Cerebellar nuclear complex (tissue), 1 donor: ENCODE data around the gene TRIM4.
"Not testable (repeated sequence)": the region's sequence is repeated elsewhere in the genome, so short reads cannot be mapped to it uniquely, and the experiment has no call there.

ENCODE experiments used
- DNase-seq, 2 experiments: peaks; one replicate each; lab custom pipeline; 2025; lab: John Stamatoyannopoulos, UW

Gene TRIM4

DNA sequence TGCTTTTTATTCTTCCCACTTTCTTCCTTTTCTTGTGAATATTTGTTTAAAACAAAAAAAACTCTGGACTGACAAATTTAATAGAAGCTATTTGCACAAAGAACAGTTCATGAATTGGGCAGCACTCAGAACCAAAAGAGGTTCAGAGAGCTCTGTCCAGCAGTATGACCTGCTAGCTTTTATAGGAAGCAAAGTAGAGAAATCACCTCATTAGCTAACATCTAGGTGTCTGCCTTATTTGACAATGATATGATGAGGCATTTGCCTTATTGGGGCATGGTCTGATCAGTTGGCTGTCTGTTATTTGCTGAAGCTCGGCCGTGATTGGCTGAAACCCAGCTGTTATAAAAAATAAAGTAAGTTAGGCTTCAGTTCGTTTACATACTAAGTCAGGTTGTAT is 819 bp upstream of the TRIM4 start:
- DNase-seq: no peak

DNA sequence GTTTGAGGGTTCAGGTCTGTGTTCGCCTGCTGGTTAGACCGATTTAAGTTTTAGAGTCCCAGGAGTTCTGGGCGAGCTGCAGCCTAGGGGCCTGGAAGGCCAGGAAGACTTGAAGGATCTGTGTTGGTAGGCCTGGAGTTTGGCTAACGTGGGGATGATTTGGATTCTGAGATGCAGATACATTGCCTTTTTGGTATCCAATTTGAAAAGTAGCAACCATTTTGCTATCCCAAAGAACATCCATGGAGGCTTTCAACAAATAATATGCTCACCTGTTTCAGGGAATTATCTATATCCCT is 433 bp upstream of the TRIM4 start:
- DNase-seq: no peak

DNA sequence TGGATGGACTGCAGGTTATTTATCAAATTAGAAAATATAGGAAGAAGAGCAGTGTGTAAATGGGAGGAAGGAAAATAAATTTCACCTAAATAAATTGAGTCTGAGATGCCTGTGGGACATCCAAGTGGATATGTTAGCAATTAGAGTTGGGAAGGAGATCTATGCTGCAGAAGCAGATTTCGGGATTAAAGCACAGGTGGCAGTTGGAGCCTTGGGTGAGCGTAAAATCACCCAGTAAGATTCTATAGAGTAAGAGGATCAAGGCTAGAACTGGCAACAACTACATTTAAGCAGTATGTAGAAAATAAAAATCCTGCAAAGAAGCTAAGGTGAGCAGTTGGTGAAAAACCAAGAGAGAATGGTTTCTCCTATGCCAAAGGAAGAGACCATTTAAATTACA is 8.4 kb downstream of the TRIM4 start:
- no peak for DNase-seq

GRCh38 chr7:99901581-99901980 is 17.7 kb downstream of the TRIM4 start:
- no peak for DNase-seq

DNA sequence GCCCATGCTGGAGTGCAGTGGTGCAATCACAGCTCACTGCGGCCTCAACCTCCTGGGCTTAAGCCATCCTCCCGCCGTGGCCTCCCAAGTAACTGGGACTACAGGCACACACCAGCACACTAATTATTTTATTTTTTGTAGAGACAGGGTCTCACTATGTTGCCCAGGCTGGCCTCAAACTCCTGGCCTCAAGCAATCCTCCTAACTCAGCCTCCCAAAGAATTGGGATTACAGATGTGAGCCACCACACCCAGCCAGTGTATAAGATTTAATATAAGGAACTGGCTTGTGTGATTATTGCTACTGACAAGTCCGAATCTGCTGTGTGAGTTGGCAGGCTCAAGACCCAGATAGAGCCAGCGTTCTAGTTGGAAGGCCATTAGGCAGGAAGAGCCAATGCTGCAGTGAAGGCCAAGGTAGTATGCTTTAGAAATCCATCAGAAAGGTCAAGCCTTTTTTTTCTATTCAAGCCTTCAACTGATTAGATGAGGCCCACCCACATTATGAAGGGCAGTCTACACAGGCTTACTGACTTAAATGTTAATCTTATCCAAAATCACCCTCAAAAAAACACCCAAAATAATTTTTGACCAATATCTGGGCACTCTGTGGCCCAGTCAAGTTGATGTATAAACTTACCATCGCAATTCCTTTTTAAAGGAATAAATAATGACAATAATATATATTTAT is 19.4 kb downstream of the TRIM4 start:
- no peak for DNase-seq

DNA sequence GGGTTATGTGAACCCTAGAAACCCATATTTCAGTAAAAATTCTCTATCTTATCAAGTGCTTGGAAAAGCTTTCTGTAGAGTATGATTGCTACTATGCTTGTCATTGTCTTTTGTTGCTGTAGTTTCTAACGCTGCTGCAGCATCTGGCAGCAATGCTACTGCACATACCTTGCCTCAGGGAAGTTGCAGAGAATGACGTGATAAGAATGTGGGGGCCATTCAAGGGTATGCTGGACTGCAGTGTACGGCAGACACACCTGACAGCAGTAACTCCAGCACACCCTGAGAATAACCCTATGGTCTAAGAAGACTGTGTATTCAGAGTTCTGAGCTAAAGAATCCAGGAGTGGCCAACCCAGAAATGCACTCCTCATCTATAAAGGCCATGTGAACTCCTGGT is 20.5 kb downstream of the TRIM4 start:
- DNase-seq: no peak

DNA sequence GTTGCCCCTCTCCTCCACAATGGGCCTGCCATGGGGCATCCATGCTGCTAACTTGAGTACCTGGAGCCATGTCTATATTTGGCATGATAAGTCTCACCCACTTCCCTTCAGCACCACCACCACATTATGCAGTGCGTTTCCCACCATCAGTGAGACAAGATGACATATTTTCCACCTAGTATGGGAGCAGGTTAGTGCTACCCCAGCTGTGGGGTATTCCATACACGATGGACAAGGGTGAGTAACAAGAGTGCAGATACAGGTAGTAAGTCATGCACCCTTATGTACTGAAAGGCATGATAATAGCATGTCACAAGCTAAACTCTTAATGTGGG is 21.3 kb downstream of the TRIM4 start:
- DNase-seq: no peak

DNA sequence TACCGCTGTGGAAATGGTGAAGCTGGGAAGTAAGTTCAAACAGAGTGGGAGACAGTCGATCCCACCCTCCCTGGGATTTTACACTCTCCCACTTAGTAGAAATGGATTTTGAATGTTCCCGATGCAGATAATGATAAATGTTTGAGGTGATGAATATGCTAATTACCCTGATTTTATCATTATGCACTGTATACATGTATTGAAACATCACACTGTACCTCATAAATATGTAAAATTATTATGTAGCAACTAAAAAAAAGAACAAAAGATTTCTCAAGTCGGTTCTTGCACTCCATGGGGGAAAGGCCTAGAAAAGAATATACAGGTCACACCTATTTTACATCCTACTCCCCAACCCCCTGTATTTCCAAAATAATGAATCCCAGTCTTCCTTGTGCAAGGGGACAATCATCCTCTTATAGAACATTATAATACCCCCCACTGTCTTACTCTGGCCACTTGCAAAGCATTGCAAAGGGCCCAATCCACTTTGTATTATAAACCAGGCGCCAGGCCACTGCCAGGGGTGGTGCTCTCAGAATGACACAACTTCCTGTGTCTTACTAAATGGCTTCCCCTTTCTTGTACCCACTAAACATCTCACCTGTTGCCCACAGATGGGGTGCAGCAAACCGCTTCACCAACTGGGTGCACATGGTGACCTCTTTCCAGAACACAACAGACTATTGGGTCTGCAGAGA is 21.9 kb downstream of the TRIM4 start:
- no peak for DNase-seq

DNA sequence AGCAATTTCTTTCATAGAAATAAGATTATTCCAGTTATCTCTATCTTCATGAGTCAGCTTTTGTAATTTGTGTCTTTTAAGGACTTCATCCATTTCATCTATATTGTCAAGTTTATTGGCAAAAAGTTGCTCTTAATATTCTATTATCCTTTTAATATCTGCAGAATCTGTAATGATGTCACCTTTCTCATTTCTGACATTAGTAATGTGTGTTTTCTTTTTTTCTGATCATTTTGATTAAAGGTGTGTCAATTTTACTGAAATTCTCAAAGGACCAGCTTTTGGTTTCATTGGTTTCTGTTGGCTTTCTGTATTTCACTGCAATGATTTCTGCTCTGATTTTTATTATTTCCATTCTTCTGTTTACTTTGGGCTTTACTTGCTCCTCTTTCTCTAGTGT is 24.6 kb downstream of the TRIM4 start:
- no peak for DNase-seq

DNA sequence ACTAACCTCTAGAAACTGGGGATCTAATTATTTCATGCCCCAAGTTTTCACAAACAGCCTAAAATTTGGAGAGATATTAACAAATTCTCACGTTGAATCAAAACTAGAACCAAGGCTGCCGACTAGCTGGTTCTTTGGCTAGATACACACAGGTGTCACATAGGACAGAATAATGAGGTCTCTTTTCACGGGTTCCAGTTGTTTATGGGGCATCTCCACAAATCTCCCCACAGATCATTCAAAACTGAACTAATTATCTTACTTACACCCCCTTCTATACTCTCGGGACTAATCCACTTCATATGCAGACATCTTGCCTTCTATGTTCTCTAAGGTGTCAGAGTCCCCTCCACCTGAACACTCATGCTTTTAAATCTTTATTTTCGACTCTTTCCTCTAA is 26.1 kb downstream of the TRIM4 start:
- DNase-seq: no peak

DNA sequence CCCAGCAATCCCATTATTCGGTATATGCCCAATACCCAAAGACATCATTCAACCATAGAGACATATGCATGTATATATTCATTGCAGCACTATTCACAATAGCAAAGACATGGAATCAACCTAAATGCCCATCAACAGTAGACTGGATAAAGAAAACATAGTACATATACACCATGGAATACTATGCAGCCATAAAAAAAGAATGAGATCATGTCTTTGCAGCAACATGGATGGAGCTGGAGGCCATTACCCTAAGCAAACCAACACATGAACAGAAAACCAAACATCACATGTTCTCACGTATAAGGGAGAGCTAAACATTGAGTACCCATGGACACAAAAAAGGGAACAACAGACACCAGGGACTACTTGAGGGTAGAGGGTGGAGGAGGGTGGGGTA is 29.0 kb downstream of the TRIM4 start:
- not testable (repeated sequence) for DNase-seq

DNA sequence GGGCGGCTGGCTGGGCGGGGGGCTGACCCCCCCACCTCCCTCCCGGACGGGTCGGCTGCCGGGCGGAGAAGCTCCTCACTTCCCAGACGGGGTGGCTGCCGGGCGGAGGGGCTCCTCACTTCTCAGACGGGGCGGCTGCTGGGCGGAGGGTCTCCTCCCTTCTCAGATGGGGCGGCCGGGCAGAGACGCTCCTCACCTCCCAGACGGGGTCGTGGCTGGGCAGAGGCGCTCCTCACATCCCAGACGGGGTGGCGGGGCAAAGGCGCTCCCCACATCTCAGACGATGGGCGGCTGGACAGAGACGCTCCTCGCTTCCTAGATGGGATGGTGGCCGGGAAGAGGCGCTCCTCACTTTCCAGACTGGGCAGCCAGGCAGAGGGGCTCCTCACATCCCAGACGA is 31.0 kb downstream of the TRIM4 start:
- not testable (repeated sequence) for DNase-seq

- DNase-seq: no peak
Measured at GRCh38 chr7:99881370-99881769, 38.0 kb downstream of the TRIM4 start.

DNA sequence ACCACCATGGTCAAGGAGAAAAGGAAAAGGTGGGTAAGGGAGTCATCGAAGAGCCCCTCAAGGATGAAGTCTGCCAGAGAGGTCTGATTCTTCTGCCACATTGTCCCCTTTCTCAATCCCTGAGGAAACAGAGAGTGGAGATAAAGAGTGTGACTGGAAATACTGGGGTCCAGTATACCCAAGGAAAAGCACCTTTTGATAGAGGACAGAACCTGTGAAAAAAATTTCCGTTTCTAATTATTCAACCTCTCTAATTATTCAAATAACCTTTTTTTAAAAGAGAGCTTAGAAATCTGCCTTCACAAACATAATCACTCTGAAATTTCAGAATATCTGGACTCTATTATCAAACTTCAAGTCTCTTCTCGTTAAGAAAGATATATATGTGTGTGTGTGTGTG is 42.4 kb downstream of the TRIM4 start, which contains the start of gene OR2AE1:
OR2AE1 (minus strand) TSS at position 101 of the 400 bp plus-strand sequence; CDS start at position 101, 0 bp downstream.
- no peak for DNase-seq

GRCh38 chr7:99876491-99876890 is 42.8 kb downstream of the TRIM4 start:
- no peak for DNase-seq

GRCh38 chr7:99868246-99868645 is 51.1 kb downstream of the TRIM4 start:
- DNase-seq: no peak

- DNase-seq: not testable (repeated sequence)
Measured at GRCh38 chr7:99867477-99867876, 51.9 kb downstream of the TRIM4 start.

GRCh38 chr7:99863847-99864440 is 55.4 kb downstream of the TRIM4 start:
- no peak for DNase-seq

GRCh38 chr7:99860281-99861127 is 58.8 kb downstream of the TRIM4 start:
- no peak for DNase-seq

GRCh38 chr7:99855236-99855635 is 64.1 kb downstream of the TRIM4 start:
- DNase-seq: no peak

DNA sequence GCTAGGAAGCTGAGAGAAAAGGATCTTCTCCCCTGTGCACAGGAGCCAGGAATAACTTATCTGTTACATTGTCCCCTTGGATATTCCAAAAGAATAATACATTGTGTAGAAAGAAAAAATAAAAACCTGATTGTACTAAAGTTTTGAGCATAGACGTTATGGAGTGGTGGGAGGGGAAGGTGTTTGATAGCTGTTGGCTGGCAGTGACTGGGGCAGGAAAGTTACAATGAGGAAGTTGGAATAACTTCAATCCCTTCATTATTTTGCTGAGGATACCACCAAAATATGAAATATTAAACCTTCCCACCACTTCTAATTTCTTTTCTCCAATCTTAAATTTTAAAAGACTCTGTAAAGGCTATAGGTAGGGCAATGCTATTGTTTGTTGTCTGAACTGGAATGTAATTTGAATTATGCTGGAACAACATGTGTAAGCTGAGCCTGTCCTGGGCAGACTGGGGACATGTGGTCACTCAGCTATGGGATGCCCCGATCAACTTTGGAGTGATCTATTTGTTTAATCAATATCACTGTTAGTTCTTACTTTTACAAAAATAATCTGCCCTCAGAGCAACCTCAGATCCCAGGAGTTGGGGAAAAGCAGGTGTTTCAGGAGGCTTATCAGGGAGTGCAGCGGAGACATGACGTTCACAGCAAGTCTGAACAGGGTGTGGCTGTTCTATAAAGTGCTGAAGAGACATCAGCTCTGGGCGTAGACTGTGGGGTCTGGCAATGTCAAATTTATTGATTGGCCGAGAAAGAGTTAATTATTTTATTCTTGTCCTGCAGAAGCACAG is 70.7 kb downstream of the TRIM4 start:
- no peak for DNase-seq

DNA sequence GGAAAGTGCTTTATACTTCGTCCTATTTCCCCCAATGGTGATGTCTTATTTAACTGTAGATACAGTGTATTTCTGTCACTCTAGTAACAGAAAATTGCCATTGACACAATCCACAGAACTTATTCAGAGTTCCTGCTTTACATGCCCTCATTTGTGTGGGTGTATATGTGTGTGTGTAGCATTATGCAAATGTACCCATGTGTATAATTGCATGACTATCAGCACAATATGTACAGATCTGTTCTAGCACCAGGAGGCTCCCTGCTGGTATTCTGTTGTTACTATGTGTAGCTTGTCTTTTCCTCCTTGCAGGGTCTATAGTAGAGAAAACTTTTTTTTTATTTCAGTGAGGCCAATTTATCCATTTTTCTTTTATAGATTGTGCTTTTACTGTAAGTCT is 75.0 kb downstream of the TRIM4 start:
- no peak for DNase-seq
